Sigmoid colon (tissue), 4 donors: ENCODE results near the gene ZNF302.
"Not testable (repeated sequence)": the region's sequence is repeated elsewhere in the genome, so short reads cannot be mapped to it uniquely, and the experiment has no call there.

Experiments
- CTCF ChIP-seq, 4 experiments: fragments of 450-650 bp in 3 of 4; fragments of 200-600 bp in 1 of 4; IDR thresholded peaks; one replicate each; pipeline ENCODE4 v1.5.1; 2016 to 2019; ENCODE audit warnings: antibody characterized with exemption in 4 of 4, mild to moderate bottlenecking in 3 of 4, moderate library complexity in 2 of 4
- EP300 ChIP-seq, 4 donors: sonication (generic); formaldehyde crosslinking; IDR thresholded peaks; one replicate each; pipeline ENCODE4 v1.6.1; 2017; ENCODE audit warnings: antibody characterized with exemption in 4 of 4
- POLR2A ChIP-seq, 2 donors: fragments of 450-650 bp; IDR thresholded peaks; one replicate each; pipeline ENCODE4 v1.6.1; 2016; ENCODE audit warnings: antibody characterized with exemption in 2 of 2, mild to moderate bottlenecking in 2 of 2, moderate library complexity in 2 of 2

- TF ChIP-seq CTCF, POLR2A, EP300 (IDR thresholded peaks at IDR 0.05): not testable (repeated sequence)
These were observed 8.8 kb upstream of the ZNF302 start for GRCh38 chr19:34668690-34669089.
